ENCODE results near the gene ESYT1. TPM values are rescaled to one million over a fixed set of nuclear protein-coding genes. Genes with fewer than 3 reads are reported as not detected.

The ESYT1 gene
- total RNA-seq, 1 experiment from 2014 or later: 111 TPM

DNA sequence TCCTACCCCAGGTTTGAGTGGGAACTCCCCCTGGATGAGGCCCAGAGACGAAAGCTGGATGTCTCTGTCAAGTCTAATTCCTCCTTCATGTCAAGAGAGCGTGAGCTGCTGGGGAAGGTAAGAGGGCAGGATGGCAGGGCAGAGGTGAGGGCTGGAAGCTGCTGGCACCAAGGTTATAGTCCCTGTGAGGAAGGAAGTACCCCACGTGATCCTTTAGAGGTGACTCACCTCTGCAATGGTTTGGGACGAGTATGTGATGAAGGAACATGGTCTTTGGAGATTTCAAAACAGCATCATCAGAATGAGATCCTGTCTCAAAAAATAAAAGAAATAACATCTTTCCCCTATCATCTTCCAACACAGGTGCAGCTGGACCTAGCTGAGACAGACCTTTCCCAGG, 15.2 kb downstream of the ESYT1 start:
- Histone ChIP-seq H3K23ac (ENCODE audit: insufficient read length, low read depth, low read length) (no peak overlapping the region), H3K18ac (ENCODE audit: insufficient read length, low read depth, low read length) (no peak overlapping the region), H3K79me1 (ENCODE audit: insufficient read depth, low read depth, low read length, poor library complexity, severe bottlenecking) (no peaks in the 10 kb centered on the region), H3K4me2 (ENCODE audit: insufficient read depth, insufficient read length, low read length) (no peak overlapping the region), H4K20me1 (ENCODE audit: control insufficient read depth, insufficient read depth, insufficient read length) (no peaks in the 10 kb centered on the region), H2BK15ac (ENCODE audit: low read depth, low read length) (no peak overlapping the region), H3K4ac (ENCODE audit: low read depth, low read length) (no peak overlapping the region), H4K8ac (replicated peaks; ENCODE audit: insufficient read length, low read depth, low read length) (no peak overlapping the region), H3K56ac (ENCODE audit: insufficient read length, low read depth, low read length) (no peak overlapping the region), H3K27ac (ENCODE audit: insufficient read length, low read depth, low read length) (no peak overlapping the region), H3K79me2 (ENCODE audit: insufficient read depth, low read length) (no peaks in the 10 kb centered on the region), H3K14ac (ENCODE audit: insufficient read depth, low read length) (no peak overlapping the region), H3K9ac (ENCODE audit: extremely low read depth, insufficient read length, low read length) (no peak overlapping the region), H4K91ac (ENCODE audit: insufficient read length, low read depth, low read length) (no peak overlapping the region), H3K27me3 (ENCODE audit: insufficient read depth, low read length) (no peaks in the 10 kb centered on the region), H3K23me2 (ENCODE audit: insufficient read length, low read depth, low read length, poor library complexity, severe bottlenecking) (no peaks in the 10 kb centered on the region), H4K5ac (ENCODE audit: insufficient read length, low read depth, low read length) (no peak overlapping the region), H3K9me3 (ENCODE audit: control insufficient read depth, low read depth, low read length) (no peaks in the 10 kb centered on the region), H2BK20ac (ENCODE audit: low read depth, low read length, poor library complexity, severe bottlenecking) (no peak overlapping the region), H2AK5ac (ENCODE audit: insufficient read length, low read length) (no peak overlapping the region), H2BK12ac (ENCODE audit: insufficient read length, low read depth, low read length) (no peak overlapping the region), H3T11ph (ENCODE audit: low read length) (no peak overlapping the region), H2BK120ac (ENCODE audit: low read depth, low read length, poor library complexity, severe bottlenecking) (no peak overlapping the region), H2BK5ac (ENCODE audit: insufficient read length, low read length) (no peak overlapping the region), H2AFZ (ENCODE audit: low read length) (no peak overlapping the region), H3K4me1 (ENCODE audit: insufficient read depth, low read length) (no peaks in the 10 kb centered on the region)
- no peaks in the 10 kb centered on the region for H3K27me3 Mint-ChIP-seq (ENCODE audit: low read depth)
- peaks cover 42 to 71% (median 68%) of the 10 kb centered on the region in 3 experiments for H3K36me3 Mint-ChIP-seq (ENCODE audit: insufficient read depth in 1 of 3, low read depth in 3 of 3)
- peak overlapping the region in 2 of 3 experiments; percentile 8 to 22; a peak in 1 of 7 replicates for H3K27ac Mint-ChIP-seq
- no peaks in the 10 kb centered on the region; a peak in 2 of 5 replicates for H3K9me3 Mint-ChIP-seq
- DNase-seq: no peak
- WGBS (ENCODE audit: extremely low coverage, insufficient read length, low lambda C conversion rate): no CpG with 5 or more reads among the region's 4 CpGs
- H3K4me1 Mint-ChIP-seq: no peaks in the 10 kb centered on the region
- no peak overlapping the region; a peak in 1 of 5 replicates for H3K4me3 Mint-ChIP-seq
- TF ChIP-seq, protein P1, sequence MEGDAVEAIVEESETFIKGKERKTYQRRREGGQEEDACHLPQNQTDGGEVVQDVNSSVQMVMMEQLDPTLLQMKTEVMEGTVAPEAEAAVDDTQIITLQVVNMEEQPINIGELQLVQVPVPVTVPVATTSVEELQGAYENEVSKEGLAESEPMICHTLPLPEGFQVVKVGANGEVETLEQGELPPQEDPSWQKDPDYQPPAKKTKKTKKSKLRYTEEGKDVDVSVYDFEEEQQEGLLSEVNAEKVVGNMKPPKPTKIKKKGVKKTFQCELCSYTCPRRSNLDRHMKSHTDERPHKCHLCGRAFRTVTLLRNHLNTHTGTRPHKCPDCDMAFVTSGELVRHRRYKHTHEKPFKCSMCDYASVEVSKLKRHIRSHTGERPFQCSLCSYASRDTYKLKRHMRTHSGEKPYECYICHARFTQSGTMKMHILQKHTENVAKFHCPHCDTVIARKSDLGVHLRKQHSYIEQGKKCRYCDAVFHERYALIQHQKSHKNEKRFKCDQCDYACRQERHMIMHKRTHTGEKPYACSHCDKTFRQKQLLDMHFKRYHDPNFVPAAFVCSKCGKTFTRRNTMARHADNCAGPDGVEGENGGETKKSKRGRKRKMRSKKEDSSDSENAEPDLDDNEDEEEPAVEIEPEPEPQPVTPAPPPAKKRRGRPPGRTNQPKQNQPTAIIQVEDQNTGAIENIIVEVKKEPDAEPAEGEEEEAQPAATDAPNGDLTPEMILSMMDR (conservative IDR thresholded peaks at IDR 0.05): no peak
